H9 (cell line): ENCODE data around the gene RRP9. TPM values are rescaled to one million over a fixed set of nuclear protein-coding genes. Genes with fewer than 3 reads are reported as not detected.

Source experiments
- DNase-seq: peaks from one replicate; pipeline ENCODE4 v3.0.0-alpha.2; 2017
- H2AFZ ChIP-seq: one replicate; pipeline ENCODE4 v1.6.1; 2013; ENCODE audit warnings: mild to moderate bottlenecking, low read length, control low read depth, moderate library complexity
- H2AK5ac ChIP-seq: 2 replicates; pipeline ENCODE4 v1.6.1; 2013; ENCODE audit warnings: low read length, control low read depth, mixed read lengths; ENCODE audit not compliant: insufficient read length
- H2BK120ac ChIP-seq: one replicate; pipeline ENCODE4 v1.6.1; 2013; ENCODE audit warnings: low read depth, mild to moderate bottlenecking, low read length, control low read depth, inconsistent platforms; ENCODE audit not compliant: poor library complexity, severe bottlenecking
- H2BK12ac ChIP-seq: 2 replicates; pipeline ENCODE4 v1.6.1; 2013; ENCODE audit warnings: low read length, control low read depth, mixed read lengths, low read depth; ENCODE audit not compliant: insufficient read length
- H2BK15ac ChIP-seq: 2 replicates; pipeline ENCODE4 v1.6.1; 2013; ENCODE audit warnings: low read depth, low read length, control low read depth
- H2BK20ac ChIP-seq: one replicate; pipeline ENCODE4 v1.6.1; 2013; ENCODE audit warnings: low read depth, mild to moderate bottlenecking, low read length, control low read depth, inconsistent platforms; ENCODE audit not compliant: poor library complexity, severe bottlenecking
- H2BK5ac ChIP-seq: 2 replicates; pipeline ENCODE4 v1.6.1; 2013; ENCODE audit warnings: low read length, control low read depth, mixed read lengths; ENCODE audit not compliant: insufficient read length
- H3K14ac ChIP-seq: 2 replicates; pipeline ENCODE4 v1.6.1; 2013; ENCODE audit warnings: low read length, control low read depth; ENCODE audit not compliant: insufficient read depth
- H3K18ac ChIP-seq: 2 replicates; pipeline ENCODE4 v1.6.1; 2013; ENCODE audit warnings: low read depth, mild to moderate bottlenecking, mixed read lengths, low read length, control low read depth; ENCODE audit not compliant: insufficient read length
- H3K23ac ChIP-seq: 2 replicates; pipeline ENCODE4 v1.6.1; 2013; ENCODE audit warnings: low read length, control low read depth, mixed read lengths, low read depth; ENCODE audit not compliant: insufficient read length
- H3K23me2 ChIP-seq: 2 replicates; pipeline ENCODE4 v1.6.1; 2013; ENCODE audit warnings: low read depth, mild to moderate bottlenecking, mixed read lengths, low read length, control low read depth; ENCODE audit not compliant: insufficient read length, poor library complexity, severe bottlenecking
- H3K27ac ChIP-seq: 2 replicates; pipeline ENCODE4 v1.5.1; 2013; ENCODE audit warnings: low read length, control low read depth, mixed read lengths, low read depth; ENCODE audit not compliant: insufficient read length
- H3K27me3 ChIP-seq: 2 replicates; pipeline ENCODE4 v1.6.1; 2013; ENCODE audit warnings: low read length, control low read depth, inconsistent platforms; ENCODE audit not compliant: insufficient read depth
- H3K4ac ChIP-seq: 2 replicates; pipeline ENCODE4 v1.6.1; 2013; ENCODE audit warnings: low read depth, mild to moderate bottlenecking, control low read depth, inconsistent platforms, low read length, moderate library complexity
- H3K4me1 ChIP-seq: 2 replicates; pipeline ENCODE4 v1.6.1; 2013; ENCODE audit warnings: low read length, control low read depth, inconsistent platforms; ENCODE audit not compliant: insufficient read depth
- H3K4me2 ChIP-seq: 2 replicates; pipeline ENCODE4 v1.6.1; 2013; ENCODE audit warnings: low read length, control low read depth, mixed read lengths; ENCODE audit not compliant: insufficient read length, insufficient read depth
- H3K56ac ChIP-seq: 2 replicates; pipeline ENCODE4 v1.6.1; 2013; ENCODE audit warnings: low read depth, mild to moderate bottlenecking, mixed read lengths, low read length, control low read depth; ENCODE audit not compliant: insufficient read length
- H3K79me1 ChIP-seq: 2 replicates; pipeline ENCODE4 v1.6.1; 2013; ENCODE audit warnings: low read depth, mild to moderate bottlenecking, moderate library complexity, low read length, control low read depth, inconsistent platforms; ENCODE audit not compliant: insufficient read depth, poor library complexity, severe bottlenecking
- H3K79me2 ChIP-seq: 2 replicates; pipeline ENCODE4 v1.6.1; 2013; ENCODE audit warnings: low read length, control low read depth, inconsistent platforms; ENCODE audit not compliant: insufficient read depth
- H3K9ac ChIP-seq: 2 replicates; pipeline ENCODE4 v1.6.1; 2013; ENCODE audit warnings: low read length, control low read depth, mixed read lengths; ENCODE audit not compliant: insufficient read length; ENCODE audit errors: extremely low read depth
- H3K9me3 ChIP-seq: one replicate; pipeline ENCODE4 v1.6.1; 2013; ENCODE audit warnings: low read depth, low read length, inconsistent platforms; ENCODE audit not compliant: control insufficient read depth
- H3T11ph ChIP-seq: one replicate; pipeline ENCODE4 v1.6.1; 2013; ENCODE audit warnings: mild to moderate bottlenecking, low read length, control low read depth, inconsistent platforms
- H4K20me1 ChIP-seq: one replicate; pipeline ENCODE4 v1.6.1; 2013; ENCODE audit not compliant: control insufficient read depth, insufficient read length, insufficient read depth
- H4K5ac ChIP-seq: 2 replicates; pipeline ENCODE4 v1.6.1; 2013; ENCODE audit warnings: low read depth, mild to moderate bottlenecking, mixed read lengths, low read length, control low read depth; ENCODE audit not compliant: insufficient read length
- H4K8ac ChIP-seq: replicated peaks from 2 replicates; pipeline ENCODE4 v1.6.1; 2013; ENCODE audit warnings: low read length, control low read depth, mixed read lengths, low read depth; ENCODE audit not compliant: insufficient read length
- H4K91ac ChIP-seq: 2 replicates; pipeline ENCODE4 v1.6.1; 2013; ENCODE audit warnings: low read depth, mild to moderate bottlenecking, moderate library complexity, mixed read lengths, low read length, control low read depth; ENCODE audit not compliant: insufficient read length
- H3K27ac Mint-ChIP-seq, 3 experiments: 2 replicates in 2 of 3; 3 replicates in 1 of 3; pipeline ENCODE4 v1.8.0; 2020 to 2021; ENCODE audit warnings: mixed read lengths in 3 of 3, mild to moderate bottlenecking in 1 of 3, moderate library complexity in 1 of 3
- H3K27me3 Mint-ChIP-seq: 2 replicates; pipeline ENCODE4 v1.8.0; 2021; ENCODE audit warnings: low read depth, mild to moderate bottlenecking, moderate library complexity, mixed read lengths
- H3K36me3 Mint-ChIP-seq, 3 experiments: 2 replicates in 2 of 3; 3 replicates in 1 of 3; pipeline ENCODE4 v1.8.0; 2020 to 2021; ENCODE audit warnings: low read depth in 3 of 3, mixed read lengths in 3 of 3; ENCODE audit not compliant: insufficient read depth in 1 of 3
- H3K4me1 Mint-ChIP-seq, 2 experiments: 2 replicates each; pipeline ENCODE4 v1.8.0; 2020; ENCODE audit warnings: mixed read lengths in 2 of 2
- H3K4me3 Mint-ChIP-seq, 2 experiments: 2 replicates in 1 of 2; 3 replicates in 1 of 2; pipeline ENCODE4 v1.8.0; 2020 to 2021; ENCODE audit warnings: mild to moderate bottlenecking in 2 of 2, mixed read lengths in 2 of 2, moderate library complexity in 1 of 2
- H3K9me3 Mint-ChIP-seq, 2 experiments: 2 replicates in 1 of 2; 3 replicates in 1 of 2; pipeline ENCODE4 v1.8.0; 2020; ENCODE audit warnings: mild to moderate bottlenecking in 2 of 2, mixed read lengths in 2 of 2, moderate library complexity in 1 of 2
- WGBS: extraction: QIAGEN DNeasy Blood & Tissue Kit; methylation state at CpG from one replicate; pipeline ENCODE4 v1.1.7; 2013; ENCODE audit warnings: missing lambda C conversion rate, low lambda C conversion rate, mixed read lengths; ENCODE audit not compliant: insufficient read length; ENCODE audit errors: extremely low coverage; 5-methylcytosine and 5-hydroxymethylcytosine counted together
- total RNA-seq: library from RNA; stranded (reverse); gene quantifications from 2 replicates; pipeline ENCODE4 v1.2.1, GENCODE V29; 2021
- TF ChIP-seq, protein P1 (sequence below): fragments of 200-600 bp; sonication (generic); conservative IDR thresholded peaks from 3 replicates; pipeline ENCODE4 v1.8.0; 2021; ENCODE audit warnings: antibody characterized with exemption, mild to moderate bottlenecking

Gene RRP9
- total RNA-seq, 1 experiment from 2014 or later = 64.0 TPM

DNA sequence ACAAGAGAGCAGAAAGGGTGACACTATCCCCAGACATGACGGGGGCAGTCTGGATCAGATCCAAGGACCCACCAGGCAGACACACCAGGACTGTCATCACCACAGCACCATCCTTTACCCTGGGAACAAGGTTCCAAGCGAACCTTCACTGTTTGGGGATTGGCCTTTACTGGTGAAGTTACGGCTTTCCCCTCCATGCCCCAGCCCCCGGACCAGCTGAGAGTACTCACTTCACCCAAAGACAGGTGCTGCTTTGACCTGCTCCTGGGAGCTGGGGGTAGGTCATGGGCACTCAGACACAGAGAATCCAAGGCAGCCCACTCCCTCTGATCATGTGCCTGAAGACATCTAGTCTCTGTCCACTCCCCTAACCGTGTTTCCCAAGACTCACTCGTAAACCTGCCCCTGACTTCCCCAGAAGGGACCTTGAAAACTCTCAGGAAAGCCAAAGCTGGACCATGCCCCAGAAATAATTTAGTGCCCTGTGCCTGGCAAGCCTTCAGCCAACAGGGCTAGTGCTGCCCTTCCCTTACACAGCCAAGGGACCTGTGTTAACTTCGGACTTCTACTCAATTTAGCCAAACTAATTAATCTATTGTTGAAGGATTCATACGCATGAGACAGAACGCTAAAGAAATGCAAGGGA lies 2.8 kb downstream of the RRP9 start:
- no peak overlapping the region for H4K5ac ChIP-seq
- Mint-ChIP-seq H3K36me3 (peaks cover 47 to 64% (median 63%) of the 10 kb centered on the region in 3 experiments; a peak in 6 of 7 replicates), H3K9me3 (no peaks in the 10 kb centered on the region; a peak in 1 of 5 replicates), H3K27me3 (peaks cover 14% of the 10 kb centered on the region), H3K4me1 (peaks cover 17 to 18% of the 10 kb centered on the region in 2 experiments), H3K27ac (no peak overlapping the region), H3K4me3 (peak overlapping the region; percentile 12 to 56; a peak in 2 of 5 replicates)
- H3K4ac ChIP-seq = no peak overlapping the region
- H4K20me1 ChIP-seq = no peaks in the 10 kb centered on the region
- no peak overlapping the region for H3K14ac ChIP-seq
- DNase-seq = no peak
- peaks cover 10% of the 10 kb centered on the region for H3K79me2 ChIP-seq
- no peak overlapping the region for H2AFZ ChIP-seq
- H2BK120ac ChIP-seq = no peak overlapping the region
- 0 out of 2 replicates have a peak, but pooled peaks cover 2% of the 10 kb centered on the region for H3K4me1 ChIP-seq
- no peak overlapping the region for H3K27ac ChIP-seq
- H3K27me3 ChIP-seq = no peaks in the 10 kb centered on the region
- peaks cover 14% of the 10 kb centered on the region for H3K79me1 ChIP-seq
- no peak overlapping the region for H2BK15ac ChIP-seq
- H4K91ac ChIP-seq = no peak overlapping the region
- H3K56ac ChIP-seq = no peak overlapping the region
- H3K23me2 ChIP-seq = peaks cover 16% of the 10 kb centered on the region
- H3T11ph ChIP-seq = no peak overlapping the region
- no peak overlapping the region for H2BK20ac ChIP-seq
- no peak overlapping the region for H4K8ac ChIP-seq
- TF ChIP-seq, protein P1, sequence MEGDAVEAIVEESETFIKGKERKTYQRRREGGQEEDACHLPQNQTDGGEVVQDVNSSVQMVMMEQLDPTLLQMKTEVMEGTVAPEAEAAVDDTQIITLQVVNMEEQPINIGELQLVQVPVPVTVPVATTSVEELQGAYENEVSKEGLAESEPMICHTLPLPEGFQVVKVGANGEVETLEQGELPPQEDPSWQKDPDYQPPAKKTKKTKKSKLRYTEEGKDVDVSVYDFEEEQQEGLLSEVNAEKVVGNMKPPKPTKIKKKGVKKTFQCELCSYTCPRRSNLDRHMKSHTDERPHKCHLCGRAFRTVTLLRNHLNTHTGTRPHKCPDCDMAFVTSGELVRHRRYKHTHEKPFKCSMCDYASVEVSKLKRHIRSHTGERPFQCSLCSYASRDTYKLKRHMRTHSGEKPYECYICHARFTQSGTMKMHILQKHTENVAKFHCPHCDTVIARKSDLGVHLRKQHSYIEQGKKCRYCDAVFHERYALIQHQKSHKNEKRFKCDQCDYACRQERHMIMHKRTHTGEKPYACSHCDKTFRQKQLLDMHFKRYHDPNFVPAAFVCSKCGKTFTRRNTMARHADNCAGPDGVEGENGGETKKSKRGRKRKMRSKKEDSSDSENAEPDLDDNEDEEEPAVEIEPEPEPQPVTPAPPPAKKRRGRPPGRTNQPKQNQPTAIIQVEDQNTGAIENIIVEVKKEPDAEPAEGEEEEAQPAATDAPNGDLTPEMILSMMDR = no peak
- no peak overlapping the region for H2BK5ac ChIP-seq
- no CpG with 5 or more reads among the region's 9 CpGs for WGBS
- no peak overlapping the region for H3K18ac ChIP-seq
- H3K4me2 ChIP-seq = no peak overlapping the region
- H3K9ac ChIP-seq = no peak overlapping the region
- no peak overlapping the region for H2BK12ac ChIP-seq
- H2AK5ac ChIP-seq = no peak overlapping the region
- H3K23ac ChIP-seq = no peak overlapping the region
- no peaks in the 10 kb centered on the region for H3K9me3 ChIP-seq
